K562 (cell line): ENCODE data around the gene SLC38A1. TPM values are rescaled to one million over a fixed set of nuclear protein-coding genes. Genes with fewer than 3 reads are reported as not detected.

Source experiments
- MCM3 ChIP-seq: fragments of 450-650 bp; IDR thresholded peaks from 2 replicates; pipeline ENCODE4 v1.6.1; 2016
- MGA ChIP-seq: fragments of 450-650 bp; IDR thresholded peaks from 2 replicates; pipeline ENCODE4 v1.6.1; 2016; ENCODE audit warnings: mild to moderate bottlenecking, moderate library complexity
- NCOA4 ChIP-seq: fragments of 450-650 bp; IDR thresholded peaks from 2 replicates; pipeline ENCODE4 v1.6.1; 2018; ENCODE audit warnings: mild to moderate bottlenecking; ENCODE audit not compliant: partially characterized antibody
- NR4A1 ChIP-seq, 2 experiments: fragments of 250-450 bp in 1 of 2; fragments of 450-650 bp in 1 of 2; sonication (Bioruptor Pico) in 1 of 2; IDR thresholded peaks; 2 replicates each; pipeline versions ENCODE4 v1.4.0 to v1.6.1; 2016 to 2020; ENCODE audit warnings: mild to moderate bottlenecking in 2 of 2, missing compliant biosample characterization in 1 of 2, missing genetic modification characterization in 1 of 2, moderate library complexity in 1 of 2
- SAFB ChIP-seq: fragments of 200-400 bp; formaldehyde crosslinking; IDR thresholded peaks from 2 replicates; pipeline ENCODE4 v1.6.1; 2017; ENCODE audit warnings: low read depth, low read length, borderline replicate concordance
- SNRNP70 ChIP-seq: fragments of 200-400 bp; formaldehyde crosslinking; optimal IDR thresholded peaks from 2 replicates; pipeline ENCODE3; 2017; ENCODE audit warnings: low read depth, low read length
- ZNF263 ChIP-seq: sonication (generic); formaldehyde crosslinking; IDR thresholded peaks from 2 replicates; pipeline ENCODE4 v1.8.0; 2022; ENCODE audit warnings: mild to moderate bottlenecking, missing genetic modification reagents, borderline replicate concordance
- ZNF395 ChIP-seq: fragments of 200-800 bp; sonication (Bioruptor generic); IDR thresholded peaks from 2 replicates; pipeline ENCODE4 v1.6.1; 2017; ENCODE audit warnings: missing genetic modification characterization, missing compliant biosample characterization
- polyA plus RNA-seq, 8 experiments: library from polyadenylated mRNA; depleted of rRNA in 4 of 8; stranded (reverse) in 5 of 8; unstranded in 3 of 8; fragments of >200 nt; fragmentation: Nextera tagmentation in 2 of 8; fragmentation: Illumina TruSeq in 1 of 8; extraction: Ambion mirVana in 2 of 8; extraction: Trizol in 1 of 8; gene quantifications; 2 replicates each; pipeline versions ENCODE4 v1.2.1 to v1.2.3, GENCODE V29; 2011 to 2014; ENCODE audit warnings: inconsistent platforms in 1 of 8, missing spikeins in 1 of 8
- total RNA-seq, 7 experiments: library from RNA; depleted of rRNA in 6 of 7; stranded (reverse); fragments of >200 nt in 6 of 7; fragmentation: Illumina TruSeq in 2 of 7; extraction: Trizol in 2 of 7; gene quantifications; 2 replicates each; pipeline versions ENCODE4 v1.2.1 to v1.2.3, GENCODE V29; 2011 to 2021; ENCODE audit warnings: low replicate concordance in 1 of 7
- TF ChIP-seq, protein P1 (sequence below): fragments of 250-450 bp; sonication (Bioruptor Pico); IDR thresholded peaks from 2 replicates; pipeline ENCODE4 v1.8.0; 2021; ENCODE audit warnings: mild to moderate bottlenecking, moderate library complexity
- TF ChIP-seq, protein P2 (sequence below): fragments of 450-650 bp; IDR thresholded peaks from 2 replicates; pipeline ENCODE4 v1.7.0; 2016; ENCODE audit warnings: borderline replicate concordance

The SLC38A1 gene
- total and polyA plus RNA-seq, 9 of the 15 experiments (the other 6 are each of a cell fraction or from before 2014, with no cell fraction given) = 51.9 to 112 (median 75.0) TPM

DNA sequence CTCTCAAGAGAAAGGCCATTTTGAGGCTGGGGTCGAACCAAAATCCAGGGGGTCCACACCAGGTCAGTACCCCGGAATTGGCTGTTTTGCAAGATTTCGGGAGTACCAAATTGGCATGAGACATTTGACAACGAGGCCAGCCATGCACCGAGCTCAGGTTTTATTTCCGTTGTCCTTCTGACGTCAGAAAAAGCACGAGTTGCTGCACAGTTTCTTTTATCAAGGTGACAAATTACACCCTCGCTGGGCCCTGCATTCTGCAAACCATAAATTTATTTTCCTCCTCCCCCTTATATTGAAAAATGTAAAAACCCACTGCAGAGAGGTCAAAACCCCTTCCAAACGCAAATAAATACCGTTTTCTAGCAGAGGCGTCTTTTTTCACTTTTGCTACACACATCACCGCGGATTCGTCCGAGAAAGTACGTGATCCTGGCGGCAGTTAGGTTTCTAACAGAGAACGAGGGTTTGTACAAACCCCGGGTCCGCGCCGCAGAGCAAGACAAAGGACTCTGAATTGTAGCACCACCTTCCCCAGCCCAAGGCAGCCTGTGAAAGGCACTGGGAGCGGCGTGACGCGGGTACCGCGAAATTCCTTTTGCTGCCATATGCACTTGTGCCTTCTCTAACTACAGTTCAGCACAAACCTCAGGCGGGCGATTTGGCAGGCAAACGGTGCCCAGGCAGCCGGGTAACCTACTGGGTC, 1.8 kb downstream of the SLC38A1 start (continued):
- TF ChIP-seq MGA = peak; percentile 51
- no peak for TF ChIP-seq SNRNP70
- TF ChIP-seq NR4A1 (CRISPR knock-in tag; IDR thresholded peaks at IDR 0.05) = no peak
- TF ChIP-seq NR4A1 (tag; IDR thresholded peaks at IDR 0.05) = no peak
- TF ChIP-seq ZNF263 (CRISPR knock-in tag) = no peak
- TF ChIP-seq, protein P1, sequence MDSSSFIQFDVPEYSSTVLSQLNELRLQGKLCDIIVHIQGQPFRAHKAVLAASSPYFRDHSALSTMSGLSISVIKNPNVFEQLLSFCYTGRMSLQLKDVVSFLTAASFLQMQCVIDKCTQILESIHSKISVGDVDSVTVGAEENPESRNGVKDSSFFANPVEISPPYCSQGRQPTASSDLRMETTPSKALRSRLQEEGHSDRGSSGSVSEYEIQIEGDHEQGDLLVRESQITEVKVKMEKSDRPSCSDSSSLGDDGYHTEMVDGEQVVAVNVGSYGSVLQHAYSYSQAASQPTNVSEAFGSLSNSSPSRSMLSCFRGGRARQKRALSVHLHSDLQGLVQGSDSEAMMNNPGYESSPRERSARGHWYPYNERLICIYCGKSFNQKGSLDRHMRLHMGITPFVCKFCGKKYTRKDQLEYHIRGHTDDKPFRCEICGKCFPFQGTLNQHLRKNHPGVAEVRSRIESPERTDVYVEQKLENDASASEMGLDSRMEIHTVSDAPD (CRISPR knock-in tag) = no peak
- TF ChIP-seq MCM3 = no peak
- TF ChIP-seq SAFB = no peak
- no peak for TF ChIP-seq NCOA4
- TF ChIP-seq, protein P2, sequence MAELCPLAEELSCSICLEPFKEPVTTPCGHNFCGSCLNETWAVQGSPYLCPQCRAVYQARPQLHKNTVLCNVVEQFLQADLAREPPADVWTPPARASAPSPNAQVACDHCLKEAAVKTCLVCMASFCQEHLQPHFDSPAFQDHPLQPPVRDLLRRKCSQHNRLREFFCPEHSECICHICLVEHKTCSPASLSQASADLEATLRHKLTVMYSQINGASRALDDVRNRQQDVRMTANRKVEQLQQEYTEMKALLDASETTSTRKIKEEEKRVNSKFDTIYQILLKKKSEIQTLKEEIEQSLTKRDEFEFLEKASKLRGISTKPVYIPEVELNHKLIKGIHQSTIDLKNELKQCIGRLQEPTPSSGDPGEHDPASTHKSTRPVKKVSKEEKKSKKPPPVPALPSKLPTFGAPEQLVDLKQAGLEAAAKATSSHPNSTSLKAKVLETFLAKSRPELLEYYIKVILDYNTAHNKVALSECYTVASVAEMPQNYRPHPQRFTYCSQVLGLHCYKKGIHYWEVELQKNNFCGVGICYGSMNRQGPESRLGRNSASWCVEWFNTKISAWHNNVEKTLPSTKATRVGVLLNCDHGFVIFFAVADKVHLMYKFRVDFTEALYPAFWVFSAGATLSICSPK = no peak
- 0 out of 2 replicates have a peak, but pooled peaks have one; percentile 35 for TF ChIP-seq ZNF395 (CRISPR knock-in tag)
